GM10248 (cell line): ENCODE results near the gene IFT57.

ENCODE experiments used
- CTCF ChIA-PET: fragments of 300-600 bp; sonication (Branson Sonifier 250); formaldehyde crosslinking; extraction: SDS; loops from one replicate; lab custom pipeline; 2021; ENCODE audit warnings: antibody characterized with exemption; lab: Yijun Ruan, JAX
- POLR2A ChIA-PET: fragments of 350-650 bp; sonication (Branson Sonifier 250); formaldehyde crosslinking; extraction: SDS; loops from one replicate; lab custom pipeline; 2020; ENCODE audit warnings: antibody characterized with exemption; lab: Yijun Ruan, JAX
- DNase-seq: peaks from one replicate; pipeline ENCODE4 v3.0.0; 2012; ENCODE audit errors: extremely low spot score
- TF ChIP-seq, protein P1 (sequence below): IDR thresholded peaks from 2 replicates; pipeline ENCODE4 v1.5.1; 2012; ENCODE audit warnings: mild to moderate bottlenecking, low read depth; ENCODE audit errors: extremely low read depth, missing control alignments, control extremely low read depth

The IFT57 gene

GRCh38 chr3:108171106-108171505 is 51.1 kb downstream of the IFT57 start:
- DNase-seq = no peak
- TF ChIP-seq, protein P1, sequence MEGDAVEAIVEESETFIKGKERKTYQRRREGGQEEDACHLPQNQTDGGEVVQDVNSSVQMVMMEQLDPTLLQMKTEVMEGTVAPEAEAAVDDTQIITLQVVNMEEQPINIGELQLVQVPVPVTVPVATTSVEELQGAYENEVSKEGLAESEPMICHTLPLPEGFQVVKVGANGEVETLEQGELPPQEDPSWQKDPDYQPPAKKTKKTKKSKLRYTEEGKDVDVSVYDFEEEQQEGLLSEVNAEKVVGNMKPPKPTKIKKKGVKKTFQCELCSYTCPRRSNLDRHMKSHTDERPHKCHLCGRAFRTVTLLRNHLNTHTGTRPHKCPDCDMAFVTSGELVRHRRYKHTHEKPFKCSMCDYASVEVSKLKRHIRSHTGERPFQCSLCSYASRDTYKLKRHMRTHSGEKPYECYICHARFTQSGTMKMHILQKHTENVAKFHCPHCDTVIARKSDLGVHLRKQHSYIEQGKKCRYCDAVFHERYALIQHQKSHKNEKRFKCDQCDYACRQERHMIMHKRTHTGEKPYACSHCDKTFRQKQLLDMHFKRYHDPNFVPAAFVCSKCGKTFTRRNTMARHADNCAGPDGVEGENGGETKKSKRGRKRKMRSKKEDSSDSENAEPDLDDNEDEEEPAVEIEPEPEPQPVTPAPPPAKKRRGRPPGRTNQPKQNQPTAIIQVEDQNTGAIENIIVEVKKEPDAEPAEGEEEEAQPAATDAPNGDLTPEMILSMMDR = no peak
- CTCF ChIA-PET = no interaction called here
- POLR2A ChIA-PET = no interaction called here

DNA sequence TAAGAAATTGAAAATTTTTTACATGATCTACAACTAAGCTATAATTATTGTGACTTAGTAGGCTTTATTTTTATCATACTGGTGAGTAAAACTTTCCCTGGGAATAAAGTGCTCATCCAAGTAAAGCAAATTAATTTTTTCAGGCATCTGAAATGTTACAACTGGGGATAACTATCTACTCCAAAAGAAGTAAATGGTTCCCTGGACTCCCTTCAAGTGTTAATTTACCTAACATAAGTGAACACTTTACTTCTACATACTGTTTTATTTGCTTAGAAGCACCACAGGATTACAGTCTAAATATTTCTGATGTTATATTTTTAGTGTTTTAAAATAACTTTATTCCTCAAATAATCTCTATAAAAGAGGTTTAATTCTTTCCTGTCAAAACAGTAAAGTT is 57.8 kb downstream of the IFT57 start:
- DNase-seq = no peak
- CTCF ChIA-PET = interaction anchor here (1.3 to 2.9 kb wide), 2 partner anchors 11 to 15 kb away, joined by 4 to 14 read pairs; no protein-coding TSS in a partner anchor
- TF ChIP-seq, protein P1 = no peak
- POLR2A ChIA-PET = no interaction called here

DNA sequence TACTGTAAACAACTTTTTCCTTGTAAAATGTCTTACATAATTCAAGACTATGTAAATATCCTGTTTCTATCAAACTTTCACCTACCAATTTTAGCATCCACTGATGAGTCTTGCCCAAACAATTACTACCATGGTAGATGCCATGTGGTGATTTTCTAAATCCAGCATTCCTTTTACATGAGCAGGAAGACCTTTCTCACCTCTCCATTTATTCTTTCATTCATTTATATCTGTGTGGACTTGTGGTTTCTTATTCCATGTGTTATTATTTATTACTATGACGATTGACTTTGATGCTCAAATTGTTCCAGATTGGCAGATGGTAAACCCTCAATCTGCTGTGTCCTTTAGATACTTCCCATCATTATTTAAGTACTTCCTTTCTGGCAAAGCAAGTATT is 62.4 kb downstream of the IFT57 start:
- TF ChIP-seq, protein P1 = no peak
- ChIA-PET POLR2A (no interaction called here), CTCF (no interaction called here)
- DNase-seq = no peak

DNA sequence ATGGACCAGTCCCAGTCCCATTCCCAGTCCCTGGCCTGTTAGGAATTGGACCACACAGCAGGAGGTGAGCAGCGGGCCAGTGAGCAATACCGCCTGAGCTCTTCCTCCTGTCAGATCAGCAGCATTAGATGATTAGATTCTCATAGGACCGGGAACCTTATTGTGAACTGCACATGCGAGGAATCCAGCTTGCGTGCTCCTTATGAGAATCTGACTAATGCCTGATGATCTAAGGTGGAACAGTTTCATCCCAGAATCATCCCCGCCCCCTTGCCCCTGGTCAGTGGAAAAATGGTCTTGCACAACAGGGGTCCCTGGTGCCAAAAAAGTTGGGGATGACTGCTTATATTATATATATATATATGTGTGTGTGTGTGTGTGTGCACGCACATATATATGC is 63.1 kb downstream of the IFT57 start:
- POLR2A ChIA-PET = no interaction called here
- CTCF ChIA-PET = no interaction called here

DNA sequence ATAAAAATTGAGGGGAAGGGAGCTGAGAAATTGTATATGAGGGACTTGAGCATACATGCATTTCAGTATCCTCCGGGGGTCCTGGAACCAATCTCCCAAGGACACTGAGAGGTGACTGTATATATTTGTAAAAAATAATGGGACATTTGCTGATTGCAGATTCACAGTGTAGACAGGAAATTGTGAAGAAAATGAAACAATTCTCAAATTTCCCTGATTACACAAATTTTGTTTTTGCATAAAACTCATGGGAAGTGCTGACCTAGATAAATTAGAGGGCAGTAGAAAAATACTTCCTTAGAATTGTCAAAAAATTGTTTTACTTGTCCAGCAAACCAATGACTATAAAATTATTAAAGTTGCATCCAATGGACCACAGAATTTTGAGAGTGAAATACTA is 64.0 kb downstream of the IFT57 start:
- POLR2A ChIA-PET = no interaction called here
- CTCF ChIA-PET = interaction anchor here (1.1 to 1.4 kb wide), 4 partner anchors 8 to 319 kb away, joined by 3 to 4 read pairs (median 4); no protein-coding TSS in a partner anchor
- TF ChIP-seq, protein P1 = no peak
- DNase-seq = no peak

More for the DNA sequence above, 63.1 kb downstream of the IFT57 start:
- TF ChIP-seq, protein P1 = no peak
- no peak for DNase-seq

GRCh38 chr3:108157273-108157672 is 65.0 kb downstream of the IFT57 start:
- DNase-seq = no peak
- ChIA-PET POLR2A (no interaction called here), CTCF (interaction anchor here (1.1 to 2.4 kb wide), 10 partner anchors 9 to 320 kb away, joined by 3 to 7 read pairs (median 4); no protein-coding TSS in a partner anchor)
- TF ChIP-seq, protein P1 = no peak
